GM10266 (cell line): ENCODE data around the gene CILP2.

Experiments
- DNase-seq: peaks from one replicate; pipeline ENCODE4 v3.0.0; 2012; ENCODE audit errors: extremely low spot score
- CTCF ChIP-seq: IDR thresholded peaks from 2 replicates; pipeline ENCODE4 v1.5.1; 2012; ENCODE audit warnings: mild to moderate bottlenecking, low read depth; ENCODE audit not compliant: control insufficient read depth, insufficient read depth; ENCODE audit errors: missing control alignments

CILP2 gene

DNA sequence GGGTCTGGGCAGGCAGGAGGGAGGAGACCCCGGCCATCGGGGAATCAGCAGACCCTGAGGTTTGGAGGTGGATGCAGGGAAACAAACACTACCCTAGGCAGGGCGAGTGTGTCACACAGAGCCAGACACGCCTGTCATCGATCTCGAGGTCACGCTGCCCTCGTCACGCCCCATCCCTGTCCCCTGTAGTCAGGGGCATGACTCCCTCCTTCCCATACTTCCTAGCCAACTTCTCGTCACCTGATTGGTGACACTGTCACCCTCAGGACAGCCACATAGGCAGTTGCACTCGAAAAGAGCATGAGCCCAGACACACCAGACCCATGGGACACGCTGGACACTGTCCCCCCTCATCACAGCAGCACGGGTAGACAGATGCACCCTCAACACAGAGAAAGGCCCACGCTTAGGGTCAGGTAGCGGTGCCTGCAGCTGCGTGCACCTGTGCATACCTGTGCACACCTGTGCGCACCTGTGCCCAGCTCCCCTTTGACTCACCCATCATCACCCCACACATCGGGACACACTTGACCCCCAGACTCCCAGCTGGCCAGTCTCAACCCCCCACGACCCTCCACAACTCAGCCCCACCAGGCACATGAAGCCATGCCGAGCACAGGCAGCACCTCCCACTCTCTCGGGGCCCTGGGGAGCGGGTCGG, 11.9 kb downstream of the CILP2 start:
- DNase-seq = no peak
- no peak for TF ChIP-seq CTCF

GRCh38 chr19:19550485-19550929, 12.4 kb downstream of the CILP2 start:
- no peak for TF ChIP-seq CTCF
- DNase-seq = no peak

DNA sequence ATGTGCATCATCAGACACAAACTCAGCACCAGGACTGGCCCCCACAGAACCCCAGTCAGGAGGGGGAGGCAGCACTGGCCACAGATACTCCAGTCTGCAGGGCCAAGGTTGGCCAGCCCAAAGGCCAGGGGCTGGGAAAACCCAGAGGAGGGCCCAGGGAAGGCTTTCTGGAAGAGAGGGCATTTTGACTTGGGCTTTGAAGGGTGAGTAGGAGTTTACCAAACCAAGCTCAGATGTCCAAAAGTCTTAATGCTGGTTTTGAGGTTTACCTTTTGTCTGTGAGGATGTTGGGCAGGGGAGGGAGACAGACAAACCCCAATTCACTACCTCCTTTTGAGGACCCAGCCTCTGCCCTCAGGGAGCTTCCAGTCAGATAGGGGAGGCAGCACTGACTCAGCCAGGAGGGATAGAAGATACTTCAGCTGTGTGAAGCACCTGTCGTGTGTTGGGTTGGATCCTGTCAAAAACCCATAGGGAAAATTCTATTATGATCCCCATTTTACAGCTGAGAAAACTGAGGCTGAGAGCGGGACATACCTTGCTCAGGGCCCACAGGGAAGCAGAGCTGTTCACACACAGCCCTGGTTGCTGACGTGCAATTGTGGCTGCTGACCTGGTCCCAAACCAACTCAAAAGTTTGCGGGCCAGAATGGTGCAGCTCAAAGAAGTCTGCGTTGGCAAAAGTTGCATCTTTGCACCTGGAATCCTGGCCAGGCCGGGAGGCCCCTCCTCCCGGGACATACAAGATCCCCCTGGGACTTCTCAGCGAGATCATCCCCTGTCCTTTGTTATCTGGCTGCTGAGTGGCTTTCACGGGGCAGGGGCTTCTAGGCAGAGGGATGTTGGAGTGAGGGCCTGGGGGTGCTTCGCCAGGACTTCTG, 13.1 kb downstream of the CILP2 start:
- no peak for TF ChIP-seq CTCF
- DNase-seq = no peak

- DNase-seq = no peak
Observed at GRCh38 chr19:19551853-19552192, 13.8 kb downstream of the CILP2 start.

DNA sequence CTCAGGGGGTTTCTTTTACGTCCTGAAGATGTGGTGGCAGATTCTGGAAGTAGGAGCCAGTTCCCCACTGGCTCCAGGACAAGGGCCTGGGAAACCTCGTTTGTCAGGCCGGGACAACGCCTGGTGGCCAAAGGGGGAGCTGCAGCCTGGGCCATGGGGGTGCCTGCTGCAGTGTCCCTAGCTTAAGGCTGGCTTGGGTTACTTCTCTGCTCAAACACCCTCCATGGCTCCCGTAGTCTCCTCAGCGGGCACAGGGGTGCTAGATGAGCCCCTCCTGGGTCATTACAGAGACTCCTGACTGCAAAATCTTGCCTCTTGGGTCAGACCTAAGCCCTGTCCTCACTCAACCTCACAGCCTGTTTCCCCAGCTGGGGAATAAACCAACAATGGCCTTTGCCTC, 14.7 kb downstream of the CILP2 start:
- TF ChIP-seq CTCF = peak; percentile 60
- peak; percentile 72 for DNase-seq

More at GRCh38 chr19:19551853-19552192, 13.8 kb downstream of the CILP2 start:
- no peak for TF ChIP-seq CTCF

DNA sequence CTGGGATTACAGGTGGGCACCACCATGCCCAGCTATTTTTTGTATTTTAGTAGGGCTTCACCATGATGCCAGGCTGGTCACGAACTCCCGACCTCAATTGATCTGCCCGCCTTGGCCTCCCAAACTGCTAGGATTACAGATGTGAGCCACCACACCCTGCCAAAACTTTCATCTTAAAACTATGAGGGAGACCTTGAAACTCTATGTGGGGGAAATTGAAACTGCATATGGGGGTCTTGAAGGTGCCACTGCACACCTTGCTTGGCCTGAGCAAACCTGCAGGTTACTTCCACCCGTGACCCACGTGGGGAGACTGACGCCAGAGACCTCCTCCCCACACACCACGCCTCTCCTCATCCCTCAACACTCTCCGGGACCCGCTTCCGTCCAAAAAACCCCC, 15.6 kb downstream of the CILP2 start:
- TF ChIP-seq CTCF = no peak
- DNase-seq = no peak
